HCT116 (cell line): ENCODE measurements around the gene NME9. TPM values are rescaled to one million over a fixed set of nuclear protein-coding genes. Genes with fewer than 3 reads are reported as not detected.

Experiments used
- ATAC-seq: fragments of 200-7000 bp; cut with Tn5 transposase; 2 replicates; pipeline ENCODE4 v1.9.1; 2020; ENCODE audit warnings: mild to moderate bottlenecking, moderate library complexity
- BruUV-seq: library from RNA; stranded (reverse); fragments of 400-500 nt; replicated peaks from 2 replicates; lab custom pipeline; 2021; lab: Mats Ljungman, UMichigan
- CTCF ChIA-PET: fragments of 300-600 bp; sonication (Branson Sonifier 250); formaldehyde crosslinking; loops from one replicate; lab custom pipeline; 2021; ENCODE audit warnings: antibody characterized with exemption; lab: Charles Lee
- POLR2A ChIA-PET: fragments of 300-600, 350-600 bp; sonication (Branson Sonifier 250); formaldehyde crosslinking; loops from one replicate; lab custom pipeline; 2021; ENCODE audit warnings: antibody characterized with exemption; lab: Charles Lee
- RAD21 ChIA-PET, 2 experiments: fragments of 300-600 bp; sonication (Branson Sonifier 250); formaldehyde crosslinking; loops; one replicate each; lab custom pipeline; 2023; ENCODE audit warnings: low total read pairs in 2 of 2; ENCODE audit not compliant: uncharacterized antibody in 2 of 2, unreplicated experiment in 2 of 2, low non-redundant PET in 1 of 2; lab: Charles Lee
- DNase-seq: peaks from one replicate; pipeline ENCODE4 v3.0.0-alpha.2; 2010; ENCODE audit warnings: low read depth, low spot score
- H2AFZ ChIP-seq: fragments of 200-600 bp; shearing (Covaris generic), sonication (generic); 2 replicates; pipeline ENCODE4 v1.6.1; 2017; ENCODE audit warnings: low read depth, mixed run types, mixed read lengths, antibody characterized with exemption, low read length; ENCODE audit not compliant: poor library complexity, severe bottlenecking
- H3K27ac ChIP-seq: 2 replicates; pipeline ENCODE4 v1.5.1; 2012; ENCODE audit warnings: low read depth, low read length
- H3K27me3 ChIP-seq: fragments of 200-600 bp; sonication (generic); 2 replicates; pipeline ENCODE4 v1.6.1; 2016; ENCODE audit warnings: mixed run types, low read length, mixed read lengths; ENCODE audit not compliant: insufficient read depth
- H3K36me3 ChIP-seq, 2 experiments: fragments of 200-500 bp in 1 of 2; fragments of 200-600 bp in 1 of 2; sonication (Bioruptor generic) in 1 of 2; sonication (generic) in 1 of 2; 2 replicates each; pipeline versions ENCODE4 v1.5.1 to v1.6.1; 2014 to 2016; ENCODE audit warnings: low read length in 2 of 2, inconsistent platforms in 1 of 2, mixed read lengths in 1 of 2, mixed run types in 1 of 2; ENCODE audit not compliant: insufficient read depth in 2 of 2, control insufficient read depth in 1 of 2
- H3K4me1 ChIP-seq, 2 experiments: fragments of 200-600 bp in 1 of 2; sonication (generic) in 1 of 2; 2 replicates each; pipeline versions ENCODE4 v1.5.1 to v1.6.1; 2012 to 2017; ENCODE audit warnings: low read length in 2 of 2, inconsistent platforms in 1 of 2, mild to moderate bottlenecking in 1 of 2, mixed read lengths in 1 of 2, mixed run types in 1 of 2, moderate library complexity in 1 of 2; ENCODE audit not compliant: insufficient read depth in 2 of 2, control insufficient read depth in 1 of 2
- H3K4me2 ChIP-seq: fragments of 200-600 bp; sonication (generic); 2 replicates; pipeline ENCODE4 v1.6.1; 2017; ENCODE audit warnings: mixed run types, low read length, mixed read lengths
- H3K4me3 ChIP-seq, 2 experiments: fragments of 200-600 bp in 1 of 2; sonication (generic) in 1 of 2; replicated peaks in 1 of 2; 2 replicates each; pipeline ENCODE4 v1.5.1; 2011 to 2016; ENCODE audit warnings: low read length in 2 of 2, control low read depth in 1 of 2, low read depth in 1 of 2, mild to moderate bottlenecking in 1 of 2, mixed read lengths in 1 of 2, mixed run types in 1 of 2
- H3K79me2 ChIP-seq: fragments of 200-600 bp; sonication (generic); 2 replicates; pipeline ENCODE4 v1.6.1; 2017; ENCODE audit warnings: mild to moderate bottlenecking, mixed run types, low read length, moderate library complexity, mixed read lengths; ENCODE audit not compliant: insufficient read depth
- H3K9ac ChIP-seq: fragments of 200-600 bp; sonication (generic); 2 replicates; pipeline ENCODE4 v1.6.1; 2016; ENCODE audit warnings: low read length, mixed read lengths
- H3K9me2 ChIP-seq: fragments of 200-600 bp; sonication (generic), shearing (Covaris generic); 2 replicates; pipeline ENCODE4 v1.6.1; 2017; ENCODE audit warnings: mixed run types, mild to moderate bottlenecking, moderate library complexity; ENCODE audit not compliant: insufficient read depth
- H3K9me3 ChIP-seq, 2 experiments: fragments of 200-500 bp in 1 of 2; fragments of 200-600 bp in 1 of 2; sonication (Bioruptor generic) in 1 of 2; sonication (generic) in 1 of 2; 2 replicates each; pipeline ENCODE4 v1.6.1; 2014 to 2017; ENCODE audit warnings: low read length in 2 of 2, mixed read lengths in 2 of 2, inconsistent platforms in 1 of 2, low read depth in 1 of 2, mild to moderate bottlenecking in 1 of 2, mixed run types in 1 of 2, moderate library complexity in 1 of 2; ENCODE audit not compliant: control insufficient read depth in 1 of 2, insufficient read depth in 1 of 2
- H4K20me1 ChIP-seq: fragments of 200-600 bp; sonication (generic), shearing (Covaris generic); 2 replicates; pipeline ENCODE4 v1.6.1; 2017; ENCODE audit warnings: mixed run types, mild to moderate bottlenecking, moderate library complexity; ENCODE audit not compliant: insufficient read depth
- ATF3 ChIP-seq: IDR thresholded peaks from 2 replicates; pipeline ENCODE4 v1.6.1; 2012
- CBX3 ChIP-seq: IDR thresholded peaks from 2 replicates; pipeline ENCODE4 v1.6.1; 2012; ENCODE audit warnings: low read depth
- CEBPB ChIP-seq: IDR thresholded peaks from 2 replicates; pipeline ENCODE4 v1.6.1; 2012; ENCODE audit warnings: low read depth
- EGR1 ChIP-seq: IDR thresholded peaks from 2 replicates; pipeline ENCODE4 v1.6.1; 2012; ENCODE audit warnings: low read depth
- ELF1 ChIP-seq: IDR thresholded peaks from 2 replicates; pipeline ENCODE4 v1.6.1; 2012; ENCODE audit warnings: low read depth, borderline replicate concordance
- EZH2phosphoT487 ChIP-seq: fragments of 200-600 bp; IDR thresholded peaks from 2 replicates; pipeline ENCODE4 v1.6.1; 2018; ENCODE audit warnings: antibody characterized with exemption, borderline replicate concordance
- FOSL1 ChIP-seq: IDR thresholded peaks from 2 replicates; pipeline ENCODE4 v1.6.1; 2012; ENCODE audit warnings: low read depth
- POLR2A ChIP-seq: IDR thresholded peaks from 2 replicates; pipeline ENCODE4 v1.7.0; 2011; ENCODE audit warnings: borderline replicate concordance; ENCODE audit not compliant: insufficient read depth, insufficient read length; ENCODE audit errors: extremely low read depth
- POLR2AphosphoS5 ChIP-seq: IDR thresholded peaks from 2 replicates; pipeline ENCODE4 v1.6.1; 2011; ENCODE audit warnings: mild to moderate bottlenecking, low read depth, low read length, moderate library complexity
- RAD21 ChIP-seq: IDR thresholded peaks from 2 replicates; pipeline ENCODE4 v1.6.1; 2012; ENCODE audit warnings: low read depth, mild to moderate bottlenecking
- REST ChIP-seq: IDR thresholded peaks from 2 replicates; pipeline ENCODE4 v1.6.1; 2012; ENCODE audit warnings: low read depth
- SIN3A ChIP-seq: IDR thresholded peaks from 2 replicates; pipeline ENCODE4 v1.6.1; 2012; ENCODE audit warnings: low read depth
- SRF ChIP-seq: IDR thresholded peaks from 2 replicates; pipeline ENCODE4 v1.6.1; 2012; ENCODE audit warnings: low read depth
- ZBTB33 ChIP-seq: IDR thresholded peaks from 2 replicates; pipeline ENCODE4 v1.6.1; 2011; ENCODE audit warnings: mild to moderate bottlenecking, low read length, moderate library complexity; ENCODE audit not compliant: insufficient replicate concordance; ENCODE audit errors: extremely low read depth
- ZFX ChIP-seq: fragments of 450-650 bp; IDR thresholded peaks from 2 replicates; pipeline ENCODE4 v1.6.1; 2017
- ZNF274 ChIP-seq: fragments of 200-500 bp; sonication (Bioruptor generic); IDR thresholded peaks from 2 replicates; pipeline ENCODE4 v1.6.1; 2014; ENCODE audit warnings: mild to moderate bottlenecking, low read depth, low read length, inconsistent platforms
- intact Hi-C: fragments of 100-400 bp; cut with micrococcal nuclease; formaldehyde crosslinking; loops from 2 replicates; pipeline ENCODE4 v1.10.0; 2022
- total RNA-seq: library from RNA; stranded (reverse); gene quantifications from one replicate; pipeline ENCODE4 v1.2.1, GENCODE V29; 2021; ENCODE audit not compliant: unreplicated experiment
- TF ChIP-seq, protein P1 (sequence below): IDR thresholded peaks from 2 replicates; pipeline ENCODE4 v1.6.1; 2012

Gene NME9
- total RNA-seq, 1 experiment from 2014 or later, result 0.79 TPM

GRCh38 chr3:138254216-138254615 is 75.4 kb downstream of the NME9 start:
- POLR2A ChIA-PET, result no interaction called here
- CTCF ChIA-PET, result no interaction called here

More at GRCh38 chr3:138254216-138254615, 75.4 kb downstream of the NME9 start:
- BruUV-seq, result no TSS peak
- ATAC-seq (no peak), DNase-seq (no peak)
- H3K4me2 ChIP-seq, result no peak overlapping the region
- H4K20me1 ChIP-seq, result no peaks in the 10 kb centered on the region
- H3K79me2 ChIP-seq, result no peaks in the 10 kb centered on the region
- intact Hi-C loops, result no loop called here
- TF ChIP-seq EZH2phosphoT487, result no peak
- TF ChIP-seq RAD21, result no peak
- TF ChIP-seq SIN3A, result no peak
- TF ChIP-seq ELF1, result no peak
- no peak for TF ChIP-seq POLR2AphosphoS5
- TF ChIP-seq POLR2A, result no peak
- no peak for TF ChIP-seq REST
- TF ChIP-seq ZNF274, result no peak
- TF ChIP-seq CEBPB, result no peak
- TF ChIP-seq ATF3, result no peak
- TF ChIP-seq SRF, result no peak
- TF ChIP-seq ZBTB33, result no peak
- TF ChIP-seq, protein P1, sequence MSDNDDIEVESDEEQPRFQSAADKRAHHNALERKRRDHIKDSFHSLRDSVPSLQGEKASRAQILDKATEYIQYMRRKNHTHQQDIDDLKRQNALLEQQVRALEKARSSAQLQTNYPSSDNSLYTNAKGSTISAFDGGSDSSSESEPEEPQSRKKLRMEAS, result no peak
- no peak for TF ChIP-seq ZFX
- TF ChIP-seq EGR1, result no peak
- no peak for TF ChIP-seq CBX3
- no peak for TF ChIP-seq FOSL1
- no peaks in the 10 kb centered on the region for H3K4me1 ChIP-seq
- no peak overlapping the region for H3K27ac ChIP-seq
- RAD21 ChIA-PET, result no interaction called here
- no peak overlapping the region for H2AFZ ChIP-seq
- no peak overlapping the region for H3K4me3 ChIP-seq
- H3K9me2 ChIP-seq, result no peaks in the 10 kb centered on the region
- H3K27me3 ChIP-seq, result no peaks in the 10 kb centered on the region
- no peaks in the 10 kb centered on the region for H3K36me3 ChIP-seq
- no peaks in the 10 kb centered on the region for H3K9me3 ChIP-seq
- H3K9ac ChIP-seq, result no peak overlapping the region
